K562 (cell line): ENCODE data around the gene FUBP3. TPM values are rescaled to one million over a fixed set of nuclear protein-coding genes. Genes with fewer than 3 reads are reported as not detected.

Source experiments
- ARHGAP35 ChIP-seq: fragments of 450-650 bp; IDR thresholded peaks from 2 replicates; pipeline ENCODE4 v1.6.1; 2018; ENCODE audit not compliant: partially characterized antibody
- CHCHD3 ChIP-seq: fragments of 250-450 bp; sonication (Bioruptor Pico); IDR thresholded peaks from 2 replicates; pipeline ENCODE4 v2.1.2; 2022; ENCODE audit warnings: mild to moderate bottlenecking
- KDM1A ChIP-seq, 2 experiments: fragments of 450-650 bp; IDR thresholded peaks; 2 replicates each; pipeline ENCODE4 v1.6.1; 2016; ENCODE audit warnings: mild to moderate bottlenecking in 2 of 2
- KLF10 ChIP-seq: fragments of 250-450 bp; sonication (Bioruptor Pico); IDR thresholded peaks from 2 replicates; pipeline ENCODE4 v1.6.1; 2021; ENCODE audit warnings: matching md5 sums
- MAFG ChIP-seq: fragments of 450-650 bp; conservative IDR thresholded peaks from 2 replicates; pipeline ENCODE4 v1.6.1; 2016; ENCODE audit warnings: missing genetic modification characterization, missing compliant biosample characterization
- MBD2 ChIP-seq: sonication (generic); IDR thresholded peaks from 2 replicates; pipeline ENCODE4 v1.6.1; 2016; ENCODE audit warnings: low read depth, borderline replicate concordance
- PHB2 ChIP-seq: fragments of 450-650 bp; IDR thresholded peaks from 2 replicates; pipeline ENCODE4 v1.6.1; 2017; ENCODE audit warnings: low read depth
- PPARD ChIP-seq: fragments of 250-450 bp; sonication (Bioruptor Pico); IDR thresholded peaks from 2 replicates; pipeline ENCODE4 v1.8.0; 2022; ENCODE audit warnings: inconsistent platforms, mild to moderate bottlenecking, moderate library complexity
- SETDB1 ChIP-seq: IDR thresholded peaks from one replicate; pipeline ENCODE4 v1.6.1; 2012; ENCODE audit warnings: low read length, control low read depth, inconsistent platforms
- SMARCB1 ChIP-seq: IDR thresholded peaks from 2 replicates; pipeline ENCODE4 v1.6.1; 2011; ENCODE audit warnings: improper control_type of control experiment, low read depth; ENCODE audit not compliant: insufficient read length
- SUPT5H ChIP-seq: fragments of 450-650 bp; IDR thresholded peaks from 2 replicates; pipeline ENCODE4 v1.6.1; 2016
- TFAM ChIP-seq: fragments of 250-450 bp; sonication (Bioruptor Pico); conservative IDR thresholded peaks from 2 replicates; pipeline ENCODE4 v1.5.0; 2021; ENCODE audit warnings: mild to moderate bottlenecking, moderate library complexity
- ZFX ChIP-seq: sonication (generic); formaldehyde crosslinking; IDR thresholded peaks from 2 replicates; pipeline ENCODE4 v1.8.0; 2022; ENCODE audit warnings: mild to moderate bottlenecking, missing genetic modification reagents, moderate library complexity
- ZKSCAN8 ChIP-seq: fragments of 200-800 bp; sonication (Bioruptor generic); IDR thresholded peaks from 2 replicates; pipeline ENCODE4 v1.6.1; 2016; ENCODE audit warnings: missing genetic modification characterization, missing compliant biosample characterization
- ZNF282 ChIP-seq: sonication (generic); formaldehyde crosslinking; IDR thresholded peaks from 2 replicates; pipeline ENCODE4 v1.8.1; 2023; ENCODE audit warnings: missing genetic modification reagents
- ZNF316 ChIP-seq: fragments of 450-650 bp; IDR thresholded peaks from 2 replicates; pipeline ENCODE4 v1.6.1; 2016
- ZNF347 ChIP-seq: fragments of 450-650 bp; formaldehyde crosslinking; IDR thresholded peaks from 2 replicates; pipeline ENCODE4 v1.4.0; 2020; ENCODE audit warnings: low read depth, mild to moderate bottlenecking, moderate library complexity
- ZNF668 ChIP-seq: fragments of 250-450 bp; sonication (Bioruptor Pico); IDR thresholded peaks from 2 replicates; pipeline ENCODE4 v1.8.0; 2022; ENCODE audit warnings: mild to moderate bottlenecking, inconsistent platforms
- polyA plus RNA-seq, 8 experiments: library from polyadenylated mRNA; depleted of rRNA in 4 of 8; stranded (reverse) in 5 of 8; unstranded in 3 of 8; fragments of >200 nt; fragmentation: Nextera tagmentation in 2 of 8; fragmentation: Illumina TruSeq in 1 of 8; extraction: Ambion mirVana in 2 of 8; extraction: Trizol in 1 of 8; gene quantifications; 2 replicates each; pipeline versions ENCODE4 v1.2.1 to v1.2.3, GENCODE V29; 2011 to 2014; ENCODE audit warnings: inconsistent platforms in 1 of 8, missing spikeins in 1 of 8
- total RNA-seq, 7 experiments: library from RNA; depleted of rRNA in 6 of 7; stranded (reverse); fragments of >200 nt in 6 of 7; fragmentation: Illumina TruSeq in 2 of 7; extraction: Trizol in 2 of 7; gene quantifications; 2 replicates each; pipeline versions ENCODE4 v1.2.1 to v1.2.3, GENCODE V29; 2011 to 2021; ENCODE audit warnings: low replicate concordance in 1 of 7
- TF ChIP-seq, protein P1 (sequence below): sonication (generic); formaldehyde crosslinking; IDR thresholded peaks from 2 replicates; pipeline ENCODE4 v1.9.0; 2022; ENCODE audit warnings: mild to moderate bottlenecking, missing genetic modification reagents
- TF ChIP-seq, protein P2 (sequence below): fragments of 250-450 bp; sonication (Bioruptor Pico); IDR thresholded peaks from 2 replicates; pipeline ENCODE4 v1.8.0; 2021; ENCODE audit warnings: borderline replicate concordance, mild to moderate bottlenecking, moderate library complexity; ENCODE audit not compliant: poor library complexity, severe bottlenecking
- TF ChIP-seq, protein P3 (sequence below): fragments of 450-650 bp; formaldehyde crosslinking; IDR thresholded peaks from 2 replicates; pipeline ENCODE4 v1.4.0; 2020; ENCODE audit warnings: mild to moderate bottlenecking, moderate library complexity
- TF ChIP-seq, protein P4 (sequence below): fragments of 450-650 bp; IDR thresholded peaks from 2 replicates; pipeline ENCODE4 v1.6.1; 2017; ENCODE audit warnings: antibody characterized with exemption, mild to moderate bottlenecking
- TF ChIP-seq, protein P5 (sequence below): fragments of 250-450 bp; sonication (Bioruptor Pico); IDR thresholded peaks from 2 replicates; pipeline ENCODE4 v1.8.0; 2021; ENCODE audit warnings: moderate library complexity, mild to moderate bottlenecking, inconsistent platforms

FUBP3 gene
- total and polyA plus RNA-seq, 9 of the 15 experiments (the other 6 are each of a cell fraction or from before 2014, with no cell fraction given), result 3.0 to 64.0 (median 48.1) TPM

DNA sequence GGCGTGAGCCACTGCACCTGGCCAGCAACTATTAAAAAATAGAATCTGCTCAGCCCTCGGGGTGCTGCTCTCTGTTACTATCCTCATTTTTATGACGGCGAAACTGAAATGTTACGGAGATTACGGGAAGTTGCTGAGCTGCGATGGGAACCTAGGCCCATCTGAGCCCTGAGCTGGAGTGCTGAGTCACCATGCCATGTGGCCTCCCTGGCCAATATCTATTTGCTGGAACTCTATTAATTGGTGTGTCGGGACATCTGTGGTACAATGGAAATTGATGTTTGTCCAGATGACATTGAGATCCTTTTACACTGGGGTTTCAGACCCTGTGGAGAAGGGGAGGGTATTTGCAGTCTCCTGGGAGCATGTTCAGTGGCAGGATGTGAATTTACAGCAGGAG lies 93.1 kb downstream of the FUBP3 start (continued):
- TF ChIP-seq MAFG (tag) (peak; percentile 54), ZFX (CRISPR knock-in tag) (peak; percentile 39; the same call in 1 of the 2 replicates), ZNF347 (CRISPR knock-in tag) (no peak), ZNF668 (no peak), TFAM (CRISPR knock-in tag) (no peak), CHCHD3 (CRISPR knock-in tag) (no peak), KDM1A (IDR thresholded peaks at IDR 0.05) (no peak), SETDB1 (no peak), PHB2 (no peak), SUPT5H (no peak), MBD2 (no peak), PPARD (CRISPR knock-in tag) (no peak), ZNF316 (peak; percentile 49), ZNF282 (no peak), KLF10 (CRISPR knock-in tag) (no peak), ARHGAP35 (no peak), ZKSCAN8 (CRISPR knock-in tag) (no peak), SMARCB1 (no peak)
- TF ChIP-seq, protein P1, sequence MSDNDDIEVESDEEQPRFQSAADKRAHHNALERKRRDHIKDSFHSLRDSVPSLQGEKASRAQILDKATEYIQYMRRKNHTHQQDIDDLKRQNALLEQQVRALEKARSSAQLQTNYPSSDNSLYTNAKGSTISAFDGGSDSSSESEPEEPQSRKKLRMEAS (CRISPR knock-in tag), result no peak
- TF ChIP-seq, protein P2, sequence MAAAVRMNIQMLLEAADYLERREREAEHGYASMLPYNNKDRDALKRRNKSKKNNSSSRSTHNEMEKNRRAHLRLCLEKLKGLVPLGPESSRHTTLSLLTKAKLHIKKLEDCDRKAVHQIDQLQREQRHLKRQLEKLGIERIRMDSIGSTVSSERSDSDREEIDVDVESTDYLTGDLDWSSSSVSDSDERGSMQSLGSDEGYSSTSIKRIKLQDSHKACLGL (CRISPR knock-in tag), result no peak
- TF ChIP-seq, protein P3, sequence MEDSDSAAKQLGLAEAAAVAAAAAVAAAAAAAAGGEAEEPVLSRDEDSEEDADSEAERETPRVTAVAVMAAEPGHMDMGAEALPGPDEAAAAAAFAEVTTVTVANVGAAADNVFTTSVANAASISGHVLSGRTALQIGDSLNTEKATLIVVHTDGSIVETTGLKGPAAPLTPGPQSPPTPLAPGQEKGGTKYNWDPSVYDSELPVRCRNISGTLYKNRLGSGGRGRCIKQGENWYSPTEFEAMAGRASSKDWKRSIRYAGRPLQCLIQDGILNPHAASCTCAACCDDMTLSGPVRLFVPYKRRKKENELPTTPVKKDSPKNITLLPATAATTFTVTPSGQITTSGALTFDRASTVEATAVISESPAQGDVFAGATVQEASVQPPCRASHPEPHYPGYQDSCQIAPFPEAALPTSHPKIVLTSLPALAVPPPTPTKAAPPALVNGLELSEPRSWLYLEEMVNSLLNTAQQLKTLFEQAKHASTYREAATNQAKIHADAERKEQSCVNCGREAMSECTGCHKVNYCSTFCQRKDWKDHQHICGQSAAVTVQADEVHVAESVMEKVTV (CRISPR knock-in tag), result no peak
- TF ChIP-seq, protein P4, sequence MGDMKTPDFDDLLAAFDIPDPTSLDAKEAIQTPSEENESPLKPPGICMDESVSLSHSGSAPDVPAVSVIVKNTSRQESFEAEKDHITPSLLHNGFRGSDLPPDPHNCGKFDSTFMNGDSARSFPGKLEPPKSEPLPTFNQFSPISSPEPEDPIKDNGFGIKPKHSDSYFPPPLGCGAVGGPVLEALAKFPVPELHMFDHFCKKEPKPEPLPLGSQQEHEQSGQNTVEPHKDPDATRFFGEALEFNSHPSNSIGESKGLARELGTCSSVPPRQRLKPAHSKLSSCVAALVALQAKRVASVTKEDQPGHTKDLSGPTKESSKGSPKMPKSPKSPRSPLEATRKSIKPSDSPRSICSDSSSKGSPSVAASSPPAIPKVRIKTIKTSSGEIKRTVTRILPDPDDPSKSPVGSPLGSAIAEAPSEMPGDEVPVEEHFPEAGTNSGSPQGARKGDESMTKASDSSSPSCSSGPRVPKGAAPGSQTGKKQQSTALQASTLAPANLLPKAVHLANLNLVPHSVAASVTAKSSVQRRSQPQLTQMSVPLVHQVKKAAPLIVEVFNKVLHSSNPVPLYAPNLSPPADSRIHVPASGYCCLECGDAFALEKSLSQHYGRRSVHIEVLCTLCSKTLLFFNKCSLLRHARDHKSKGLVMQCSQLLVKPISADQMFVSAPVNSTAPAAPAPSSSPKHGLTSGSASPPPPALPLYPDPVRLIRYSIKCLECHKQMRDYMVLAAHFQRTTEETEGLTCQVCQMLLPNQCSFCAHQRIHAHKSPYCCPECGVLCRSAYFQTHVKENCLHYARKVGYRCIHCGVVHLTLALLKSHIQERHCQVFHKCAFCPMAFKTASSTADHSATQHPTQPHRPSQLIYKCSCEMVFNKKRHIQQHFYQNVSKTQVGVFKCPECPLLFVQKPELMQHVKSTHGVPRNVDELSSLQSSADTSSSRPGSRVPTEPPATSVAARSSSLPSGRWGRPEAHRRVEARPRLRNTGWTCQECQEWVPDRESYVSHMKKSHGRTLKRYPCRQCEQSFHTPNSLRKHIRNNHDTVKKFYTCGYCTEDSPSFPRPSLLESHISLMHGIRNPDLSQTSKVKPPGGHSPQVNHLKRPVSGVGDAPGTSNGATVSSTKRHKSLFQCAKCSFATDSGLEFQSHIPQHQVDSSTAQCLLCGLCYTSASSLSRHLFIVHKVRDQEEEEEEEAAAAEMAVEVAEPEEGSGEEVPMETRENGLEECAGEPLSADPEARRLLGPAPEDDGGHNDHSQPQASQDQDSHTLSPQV, result peak; percentile 77
- TF ChIP-seq, protein P5, sequence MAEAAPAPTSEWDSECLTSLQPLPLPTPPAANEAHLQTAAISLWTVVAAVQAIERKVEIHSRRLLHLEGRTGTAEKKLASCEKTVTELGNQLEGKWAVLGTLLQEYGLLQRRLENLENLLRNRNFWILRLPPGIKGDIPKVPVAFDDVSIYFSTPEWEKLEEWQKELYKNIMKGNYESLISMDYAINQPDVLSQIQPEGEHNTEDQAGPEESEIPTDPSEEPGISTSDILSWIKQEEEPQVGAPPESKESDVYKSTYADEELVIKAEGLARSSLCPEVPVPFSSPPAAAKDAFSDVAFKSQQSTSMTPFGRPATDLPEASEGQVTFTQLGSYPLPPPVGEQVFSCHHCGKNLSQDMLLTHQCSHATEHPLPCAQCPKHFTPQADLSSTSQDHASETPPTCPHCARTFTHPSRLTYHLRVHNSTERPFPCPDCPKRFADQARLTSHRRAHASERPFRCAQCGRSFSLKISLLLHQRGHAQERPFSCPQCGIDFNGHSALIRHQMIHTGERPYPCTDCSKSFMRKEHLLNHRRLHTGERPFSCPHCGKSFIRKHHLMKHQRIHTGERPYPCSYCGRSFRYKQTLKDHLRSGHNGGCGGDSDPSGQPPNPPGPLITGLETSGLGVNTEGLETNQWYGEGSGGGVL (CRISPR knock-in tag), result no peak
